GM18498 (cell line): Measurements from ENCODE around the gene DSE.

Experiments used
- ATAC-seq: cut with Tn5 transposase; IDR thresholded peaks from one replicate; pipeline ENCODE4 v1.9.1; 2021; ENCODE audit warnings: mild to moderate bottlenecking, moderate library complexity; ENCODE audit not compliant: unreplicated experiment

DSE gene

GRCh38 chr6:116444092-116444491 lies 73.3 kb downstream of the DSE start:
- peak; percentile 65 for ATAC-seq

DNA sequence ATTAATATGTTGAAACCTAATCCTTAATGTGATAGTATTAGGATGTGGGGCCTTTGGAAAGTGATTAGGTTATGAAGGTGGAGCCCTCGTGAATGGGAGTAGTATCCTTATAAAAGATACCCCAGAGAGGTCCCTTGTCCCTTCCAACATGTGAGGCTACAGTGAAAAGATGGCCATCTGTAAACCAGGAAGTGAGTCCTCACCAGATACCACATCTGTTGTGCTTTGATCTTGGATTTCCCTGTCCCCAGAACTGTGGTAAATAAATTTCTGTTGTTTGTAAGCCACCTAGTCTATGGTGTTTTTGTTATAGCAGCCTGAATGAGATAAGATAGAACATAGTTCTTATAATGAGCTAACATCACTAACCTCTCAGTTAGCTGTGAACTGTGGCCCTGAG lies 73.8 kb downstream of the DSE start:
- peak; percentile 20 for ATAC-seq

- no peak for ATAC-seq
Measured at GRCh38 chr6:116445102-116445501, 74.4 kb downstream of the DSE start.

DNA sequence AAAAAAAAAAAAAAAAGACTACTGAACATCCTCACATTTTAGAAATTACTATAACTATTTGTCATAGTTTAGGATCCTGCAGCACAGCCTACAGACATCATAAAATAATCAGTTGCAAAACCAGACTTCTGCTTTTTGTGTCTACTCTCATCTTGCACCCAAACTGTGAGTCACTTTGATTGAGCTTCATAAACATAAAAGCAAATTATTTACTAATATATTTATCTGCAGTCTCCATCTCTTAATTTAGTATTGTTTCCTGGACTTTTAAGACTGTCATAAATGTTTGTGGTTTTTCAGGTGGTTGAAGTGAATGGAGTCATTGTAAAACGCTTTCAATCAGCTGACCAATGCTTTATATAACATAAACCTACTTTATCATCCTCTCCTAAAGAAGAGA lies 75.7 kb downstream of the DSE start:
- no peak for ATAC-seq

DNA sequence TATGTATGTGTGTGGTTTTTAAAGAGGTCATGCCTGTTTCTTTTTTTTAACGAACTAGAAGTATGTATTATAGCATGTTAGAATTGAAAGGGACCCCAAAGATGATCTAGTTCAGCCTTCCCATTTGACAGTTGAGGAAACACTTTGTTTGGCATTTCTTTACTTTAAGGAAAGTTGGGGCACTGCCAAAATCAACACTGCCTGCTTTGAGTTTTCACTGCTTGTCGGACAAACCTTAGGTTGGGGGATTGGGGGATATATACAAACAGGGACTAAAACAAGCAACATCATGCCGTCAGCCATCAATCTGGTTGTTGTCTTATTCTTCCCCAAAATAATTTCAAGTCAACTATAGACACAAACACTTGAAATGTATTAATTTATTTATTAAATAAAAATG lies 76.3 kb downstream of the DSE start:
- no peak for ATAC-seq

GRCh38 chr6:116447496-116448011 lies 76.8 kb downstream of the DSE start:
- ATAC-seq = no peak

DNA sequence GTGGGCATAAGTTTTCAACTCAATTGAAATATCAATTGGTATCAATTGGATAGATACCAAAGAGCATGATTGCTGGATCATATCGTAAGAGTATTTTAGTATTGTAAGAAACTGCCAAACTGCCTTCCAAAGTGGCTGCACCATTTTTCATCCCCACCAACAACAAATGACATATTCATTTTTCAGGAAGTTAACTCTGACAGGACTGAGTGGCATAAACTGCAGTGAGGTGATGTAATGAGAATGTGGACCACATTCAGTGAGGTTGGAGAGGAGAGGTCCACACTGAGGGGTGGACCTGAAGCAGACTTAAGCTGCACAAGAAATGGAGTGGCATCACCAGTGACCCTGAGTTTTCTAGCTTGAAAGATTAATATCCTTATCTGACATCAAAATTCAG lies 78.8 kb downstream of the DSE start:
- no peak for ATAC-seq

DNA sequence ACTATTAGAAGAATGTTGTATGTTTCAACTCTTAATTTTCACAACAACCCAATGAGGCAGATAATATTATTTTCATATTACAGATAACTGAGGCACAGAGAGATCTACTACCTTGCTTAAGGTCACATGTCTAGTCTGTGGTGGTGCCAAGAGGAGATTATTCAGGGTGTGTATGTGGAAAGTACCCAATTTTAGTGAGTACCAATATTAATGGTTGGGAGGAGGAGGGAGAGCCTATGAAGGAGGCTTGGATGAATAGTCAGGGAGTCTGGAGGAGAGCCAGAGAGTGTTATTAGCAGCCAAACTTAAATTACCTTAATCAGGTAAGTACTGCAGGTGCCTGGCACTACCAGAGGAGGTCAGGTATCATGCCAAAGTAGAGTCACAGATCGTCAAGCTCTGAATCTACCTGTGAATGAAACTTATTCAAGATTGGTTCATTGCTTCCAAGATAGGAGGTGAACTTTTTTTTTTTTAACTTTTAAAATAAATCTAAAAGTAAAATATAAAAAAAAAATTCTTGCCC lies 79.5 kb downstream of the DSE start:
- no peak for ATAC-seq

- peak; percentile 95 for ATAC-seq
Measured at GRCh38 chr6:116450769-116451740, 80.3 kb downstream of the DSE start.

GRCh38 chr6:116451916-116452315 lies 81.2 kb downstream of the DSE start:
- ATAC-seq = no peak

- no peak for ATAC-seq
Measured at GRCh38 chr6:116452531-116452930, 81.8 kb downstream of the DSE start.

DNA sequence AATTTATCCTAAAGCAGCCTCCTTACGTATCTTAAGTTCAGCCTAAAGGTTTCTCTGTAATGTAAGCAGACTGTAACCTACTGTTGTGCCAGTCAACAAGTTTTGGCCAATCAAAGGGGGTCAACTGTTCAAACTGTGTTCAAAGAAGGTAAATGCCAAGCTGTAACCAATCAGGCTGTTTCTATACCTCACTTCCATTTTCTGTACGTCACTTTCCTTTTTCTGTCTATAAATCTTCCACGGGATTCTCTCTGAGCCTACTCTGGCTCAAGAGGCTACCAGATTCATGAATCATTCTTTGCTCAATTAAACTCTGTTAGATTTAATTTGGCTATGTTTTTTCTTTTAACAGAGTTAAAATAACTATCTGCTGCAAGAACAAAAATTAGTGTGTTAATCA lies 85.4 kb downstream of the DSE start:
- ATAC-seq = no peak

GRCh38 chr6:116456927-116457326 lies 86.2 kb downstream of the DSE start:
- no peak for ATAC-seq

DNA sequence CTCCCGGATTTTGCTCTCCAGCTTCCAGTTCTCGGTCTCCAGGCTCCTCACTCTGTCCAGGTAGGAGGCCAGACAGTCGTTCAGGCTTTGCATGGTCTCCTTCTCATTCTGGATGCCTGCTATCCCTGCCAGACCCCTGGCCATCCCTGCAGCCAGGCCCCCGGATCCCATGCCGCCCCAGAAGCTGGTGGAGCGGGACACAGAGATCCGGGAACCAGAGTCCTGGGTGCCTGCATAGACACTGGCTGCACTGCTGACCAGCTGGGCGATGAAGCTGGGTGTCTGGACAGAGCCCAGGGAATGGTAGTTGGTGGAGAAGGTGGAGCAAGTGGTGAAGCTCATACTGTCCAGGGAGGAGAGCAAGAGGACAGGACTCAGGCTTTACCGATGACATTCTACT lies 87.5 kb downstream of the DSE start:
- no peak for ATAC-seq

DNA sequence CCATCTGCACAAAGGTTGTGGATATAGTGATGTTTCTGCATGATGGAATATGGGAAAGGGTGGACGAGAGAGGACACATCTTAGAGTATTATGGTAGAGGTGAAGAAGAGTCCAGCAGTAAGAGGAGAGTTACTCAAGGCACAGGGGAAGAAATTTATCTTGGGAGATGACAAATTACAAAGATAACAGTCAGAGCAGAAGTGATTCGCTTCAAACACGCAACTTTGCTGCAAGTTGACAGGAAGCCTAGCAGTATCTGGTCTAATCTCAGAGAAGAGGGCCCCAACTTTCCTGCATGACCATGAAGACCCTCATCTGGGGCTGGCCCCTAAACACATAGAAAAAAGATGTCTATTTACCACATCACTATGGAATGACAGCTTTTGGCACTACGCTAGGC lies 89.2 kb downstream of the DSE start:
- no peak for ATAC-seq

- ATAC-seq = no peak
Measured at GRCh38 chr6:116461331-116461931, 90.7 kb downstream of the DSE start, which contains the start of gene CALHM6. CALHM6 (plus strand) TSS chr6:116461375; CDS start chr6:116461930, 555 bp downstream.

DNA sequence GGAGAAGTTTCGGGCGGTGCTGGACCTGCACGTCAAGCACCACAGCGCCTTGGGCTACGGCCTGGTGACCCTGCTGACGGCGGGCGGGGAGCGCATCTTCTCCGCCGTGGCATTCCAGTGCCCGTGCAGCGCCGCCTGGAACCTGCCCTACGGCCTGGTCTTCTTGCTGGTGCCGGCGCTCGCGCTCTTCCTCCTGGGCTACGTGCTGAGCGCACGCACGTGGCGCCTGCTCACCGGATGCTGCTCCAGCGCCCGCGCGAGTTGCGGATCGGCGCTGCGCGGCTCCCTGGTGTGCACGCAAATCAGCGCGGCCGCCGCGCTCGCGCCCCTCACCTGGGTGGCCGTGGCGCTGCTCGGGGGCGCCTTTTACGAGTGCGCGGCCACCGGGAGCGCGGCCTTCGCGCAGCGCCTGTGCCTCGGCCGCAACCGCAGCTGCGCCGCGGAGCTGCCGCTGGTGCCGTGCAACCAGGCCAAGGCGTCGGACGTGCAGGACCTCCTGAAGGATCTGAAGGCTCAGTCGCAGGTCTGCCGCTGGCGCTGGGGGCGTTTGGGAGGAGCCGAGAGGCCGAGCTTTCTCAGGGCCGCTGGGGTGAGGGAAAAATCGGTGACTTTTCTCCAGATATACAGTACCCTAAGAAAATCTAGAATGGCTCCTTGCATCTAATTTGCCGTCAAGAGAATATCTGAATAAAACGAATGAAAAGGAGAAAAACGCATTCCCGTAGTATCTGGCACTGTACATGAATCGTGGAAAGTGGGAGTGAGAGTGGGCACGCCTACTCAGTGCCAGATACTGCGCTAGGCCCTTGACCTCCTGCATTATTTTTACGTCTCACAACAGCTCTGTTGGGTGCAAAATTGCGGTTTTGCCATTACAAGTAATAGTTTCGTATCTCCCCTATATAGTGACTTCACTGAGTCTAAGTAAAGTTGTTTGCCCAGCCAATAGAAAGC lies 91.5 kb downstream of the DSE start:
- ATAC-seq = peak; percentile 78

GRCh38 chr6:116463301-116463700 lies 92.6 kb downstream of the DSE start:
- no peak for ATAC-seq

- no peak for ATAC-seq
Measured at GRCh38 chr6:116465246-116465645, 94.5 kb downstream of the DSE start.

GRCh38 chr6:116467096-116467495 lies 96.3 kb downstream of the DSE start:
- ATAC-seq = no peak

GRCh38 chr6:116467514-116467913 lies 96.8 kb downstream of the DSE start:
- no peak for ATAC-seq
